ENCODE results near the gene PEX11A.

- no peak for TF ChIP-seq YY1 (IDR thresholded peaks at IDR 0.05; ENCODE audit: insufficient read depth, insufficient read length)
- no peak for TF ChIP-seq SUZ12 (IDR thresholded peaks at IDR 0.05; ENCODE audit: extremely low read depth, insufficient read depth, insufficient read length)
Observed at GRCh38 chr15:89681146-89681545, 9.4 kb downstream of the PEX11A start.

Data from NT2/D1 (cell line).